GM23338 (cell line): ENCODE measurements around the gene HTR2B. TPM values are rescaled to one million over a fixed set of nuclear protein-coding genes. Genes with fewer than 3 reads are reported as not detected.

Source experiments
- ATAC-seq: fragments of 200-7000 bp; cut with Tn5 transposase; 3 replicates; pipeline ENCODE4 v1.9.1; 2020
- DNase-seq: peaks from one replicate; pipeline ENCODE4 v3.0.0-alpha.2; 2015; ENCODE audit warnings: low spot score
- H2AFZ ChIP-seq: fragments of 200-600 bp; sonication (generic); 2 replicates; pipeline ENCODE4 v1.8.0; 2016; ENCODE audit warnings: antibody characterized with exemption, mild to moderate bottlenecking, moderate library complexity
- H3F3A ChIP-seq: fragments of 200-600 bp; sonication (generic); replicated peaks from 2 replicates; pipeline ENCODE4 v1.8.0; 2017; ENCODE audit warnings: antibody characterized with exemption, mixed run types, low read depth
- H3K27ac ChIP-seq: fragments of 200-600 bp; sonication (generic); 2 replicates; pipeline ENCODE4 v1.6.1; 2016; ENCODE audit warnings: low read depth
- H3K27me3 ChIP-seq: fragments of 200-600 bp; sonication (generic); 2 replicates; pipeline ENCODE4 v1.8.0; 2016; ENCODE audit warnings: mild to moderate bottlenecking, mixed run types, moderate library complexity; ENCODE audit not compliant: insufficient read depth
- H3K36me3 ChIP-seq: fragments of 200-600 bp; sonication (generic); 2 replicates; pipeline ENCODE4 v1.8.0; 2016; ENCODE audit warnings: mild to moderate bottlenecking; ENCODE audit not compliant: insufficient read depth
- H3K4me1 ChIP-seq: fragments of 200-600 bp; sonication (generic); 2 replicates; pipeline ENCODE4 v1.8.0; 2016; ENCODE audit warnings: mild to moderate bottlenecking, moderate library complexity; ENCODE audit not compliant: insufficient read depth
- H3K4me2 ChIP-seq: fragments of 200-600 bp; sonication (generic); 2 replicates; pipeline ENCODE4 v1.7.1; 2017; ENCODE audit warnings: mixed run types
- H3K4me3 ChIP-seq: fragments of 200-600 bp; sonication (generic); 2 replicates; pipeline ENCODE4 v1.6.1; 2016; ENCODE audit warnings: mixed run types
- H3K79me2 ChIP-seq: fragments of 200-600 bp; sonication (generic); replicated peaks from 2 replicates; pipeline ENCODE4 v1.8.0; 2017; ENCODE audit warnings: mild to moderate bottlenecking; ENCODE audit not compliant: insufficient read depth
- H3K9me2 ChIP-seq: fragments of 200-600 bp; sonication (generic); 2 replicates; pipeline ENCODE4 v1.8.0; 2017; ENCODE audit not compliant: insufficient read depth
- H4K20me1 ChIP-seq: fragments of 200-600 bp; sonication (generic); replicated peaks from 2 replicates; pipeline ENCODE4 v1.8.0; 2017; ENCODE audit warnings: mild to moderate bottlenecking; ENCODE audit not compliant: insufficient read depth
- H3K27ac Mint-ChIP-seq: 2 replicates; pipeline ENCODE4 v1.8.0; 2020; ENCODE audit warnings: inconsistent platforms, mild to moderate bottlenecking, moderate library complexity, mixed read lengths
- H3K27me3 Mint-ChIP-seq: 3 replicates; pipeline ENCODE4 v1.8.0; 2022; ENCODE audit warnings: low read depth, mild to moderate bottlenecking, moderate library complexity, mixed read lengths, inconsistent platforms; ENCODE audit not compliant: insufficient read depth, poor library complexity
- H3K36me3 Mint-ChIP-seq: 3 replicates; pipeline ENCODE4 v1.8.0; 2021; ENCODE audit warnings: low read depth, mild to moderate bottlenecking, inconsistent platforms, moderate library complexity, mixed read lengths
- H3K4me1 Mint-ChIP-seq: 3 replicates; pipeline ENCODE4 v1.8.0; 2020; ENCODE audit warnings: mild to moderate bottlenecking, inconsistent platforms, mixed read lengths
- H3K4me3 Mint-ChIP-seq: 3 replicates; pipeline ENCODE4 v1.8.0; 2021; ENCODE audit warnings: moderate library complexity, mild to moderate bottlenecking, inconsistent platforms, mixed read lengths
- H3K9me3 Mint-ChIP-seq: 3 replicates; pipeline ENCODE4 v1.8.0; 2020; ENCODE audit warnings: moderate library complexity, mild to moderate bottlenecking, inconsistent platforms, mixed read lengths
- CREB1 ChIP-seq: fragments of 250-450 bp; sonication (Bioruptor Pico); IDR thresholded peaks from 2 replicates; pipeline ENCODE4 v1.5.0; 2020; ENCODE audit warnings: low read depth, mild to moderate bottlenecking, moderate library complexity
- ETS1 ChIP-seq: IDR thresholded peaks from 2 replicates; pipeline ENCODE4 v1.6.1; 2016; ENCODE audit warnings: antibody characterized with exemption
- EZH2 ChIP-seq: fragments of 200-600 bp; sonication (generic); IDR thresholded peaks from one replicate; pipeline ENCODE4 v1.8.0; 2017; ENCODE audit warnings: antibody characterized with exemption, mild to moderate bottlenecking, low read depth; ENCODE audit not compliant: unreplicated experiment
- EZH2phosphoT487 ChIP-seq: fragments of 200-600 bp; sonication (generic); IDR thresholded peaks from one replicate; pipeline ENCODE4 v1.8.1; 2018; ENCODE audit warnings: antibody characterized with exemption; ENCODE audit not compliant: unreplicated experiment
- JUNB ChIP-seq: IDR thresholded peaks from one replicate; pipeline ENCODE4 v1.6.1; 2016; ENCODE audit warnings: antibody characterized with exemption; ENCODE audit not compliant: unreplicated experiment
- NANOG ChIP-seq: IDR thresholded peaks from 2 replicates; pipeline ENCODE4 v1.6.1; 2016; ENCODE audit warnings: antibody characterized with exemption, borderline replicate concordance
- POLR2AphosphoS5 ChIP-seq: IDR thresholded peaks from 2 replicates; pipeline ENCODE4 v1.6.1; 2016; ENCODE audit warnings: antibody characterized with exemption, low read depth
- REST ChIP-seq: IDR thresholded peaks from one replicate; pipeline ENCODE4 v1.6.1; 2018; ENCODE audit warnings: antibody characterized with exemption; ENCODE audit not compliant: unreplicated experiment
- STAT1 ChIP-seq: IDR thresholded peaks from one replicate; pipeline ENCODE4 v1.6.1; 2016; ENCODE audit warnings: antibody characterized with exemption; ENCODE audit not compliant: unreplicated experiment
- ZNF114 ChIP-seq: fragments of 250-450 bp; sonication (Bioruptor Pico); IDR thresholded peaks from 2 replicates; pipeline ENCODE4 v1.5.0; 2020; ENCODE audit warnings: mild to moderate bottlenecking, moderate library complexity
- ZNF331 ChIP-seq: fragments of 250-450 bp; sonication (Bioruptor Pico); IDR thresholded peaks from 2 replicates; pipeline ENCODE4 v1.5.0; 2020; ENCODE audit warnings: low read depth, mild to moderate bottlenecking, moderate library complexity
- ZNF462 ChIP-seq: fragments of 250-450 bp; sonication (Bioruptor Pico); IDR thresholded peaks from 2 replicates; pipeline ENCODE4 v1.5.0; 2020; ENCODE audit warnings: mild to moderate bottlenecking, moderate library complexity
- polyA plus RNA-seq: library from polyadenylated mRNA; unstranded; fragments of >200 nt; fragmentation: Nextera tagmentation; extraction: Ambion mirVana; gene quantifications from 2 replicates; pipeline ENCODE4 v1.2.1, GENCODE V29; 2016
- total RNA-seq: library from RNA; depleted of rRNA; stranded (reverse); fragments of >200 nt; shearing (Covaris generic); gene quantifications from 2 replicates; pipeline ENCODE4 v1.2.3, GENCODE V29; 2014

Gene HTR2B
- total and polyA plus RNA-seq, 2 experiments from 2014 or later: 0.16 TPM; not detected in 1

GRCh38 chr2:231139796-231140195, 15.0 kb upstream of the HTR2B start:
- H3K27me3 Mint-ChIP-seq: no peaks in the 10 kb centered on the region
- H3K4me1 Mint-ChIP-seq: no peaks in the 10 kb centered on the region; the same call in 1 of the 3 replicates
- TF ChIP-seq STAT1 (no peak), CREB1 (no peak), EZH2phosphoT487 (no peak), NANOG (no peak), ZNF114 (CRISPR knock-in tag) (no peak), ETS1 (no peak), EZH2 (no peak), POLR2AphosphoS5 (no peak), ZNF462 (no peak), ZNF331 (no peak), REST (no peak), JUNB (no peak)
- H3K36me3 ChIP-seq: 0 out of 2 replicates have a peak, but pooled peaks cover 4% of the 10 kb centered on the region
- no peak overlapping the region for H3K4me3 Mint-ChIP-seq
- no peaks in the 10 kb centered on the region; the same call in 1 of the 2 replicates for H3K79me2 ChIP-seq
- H3K9me2 ChIP-seq: no peaks in the 10 kb centered on the region
- H3F3A ChIP-seq: peaks cover 3% of the 10 kb centered on the region; the same call in 1 of the 2 replicates
- ATAC-seq (no peak), DNase-seq (no peak)
- H3K4me3 ChIP-seq: no peak overlapping the region
- no peak overlapping the region for H3K4me2 ChIP-seq
- no peaks in the 10 kb centered on the region for H3K27me3 ChIP-seq
- no peaks in the 10 kb centered on the region for H4K20me1 ChIP-seq
- no peaks in the 10 kb centered on the region for H3K9me3 Mint-ChIP-seq
- H3K4me1 ChIP-seq: no peaks in the 10 kb centered on the region; the same call in 1 of the 2 replicates
- H3K36me3 Mint-ChIP-seq: peaks cover 3% of the 10 kb centered on the region; the same call in 2 of the 3 replicates
- H3K27ac ChIP-seq: no peak overlapping the region
- no peak overlapping the region for H3K27ac Mint-ChIP-seq
- no peak overlapping the region for H2AFZ ChIP-seq
